Immature natural killer cell (primary cell): ENCODE data around the gene NIT1. TPM values are rescaled to one million over a fixed set of nuclear protein-coding genes. Genes with fewer than 3 reads are reported as not detected.

Experiments
- polyA plus RNA-seq, 3 donors: library from polyadenylated mRNA; unstranded; fragments of 300-500 nt; fragmentation: Illumina TruSeq; gene quantifications; one replicate each; pipeline ENCODE4 v1.2.3, GENCODE V29; 2021

Gene NIT1
- polyA plus RNA-seq, 3 donors from 2014 or later, result 17.3 to 21.9 (median 18.2) TPM

Other genes starting within 250 kb of the NIT1 start
- gene ITLN1, start 232.9 kb upstream of the NIT1 start, polyA plus RNA-seq, result under 1 TPM in 1 of 3 donors, not detected in 2; 0.77 TPM
- gene ITLN2, start 163.3 kb upstream of the NIT1 start, polyA plus RNA-seq, result not detected
- gene F11R, start 97.0 kb upstream of the NIT1 start, polyA plus RNA-seq, result 10 to 100 TPM; 11.5 to 53.2 (median 27.7) TPM
- 100 to 1,000 TPM; 229 to 385 (median 349) TPM for gene TSTD1, start 79.1 kb upstream of the NIT1 start, polyA plus RNA-seq
- 10 to 100 TPM in 1 of 3 donors, 1 to 10 TPM in 1, not detected in 1; 7.9 to 12.2 TPM for gene USF1, start 72.1 kb upstream of the NIT1 start, polyA plus RNA-seq
- 100 to 1,000 TPM in 2 of 3 donors, 10 to 100 TPM in 1; 98.0 to 265 (median 103) TPM for gene ARHGAP30, start 48.2 kb upstream of the NIT1 start, polyA plus RNA-seq
- not detected for gene NECTIN4, start 28.5 kb upstream of the NIT1 start, polyA plus RNA-seq
- under 1 TPM in 1 of 3 donors, not detected in 2; 0.59 TPM for gene KLHDC9, start 19.7 kb upstream of the NIT1 start, polyA plus RNA-seq
- gene PFDN2, start 68 bp upstream of the NIT1 start, polyA plus RNA-seq, result 10 to 100 TPM; 63.4 to 84.4 (median 83.0) TPM
- gene DEDD, start 14.6 kb downstream of the NIT1 start, polyA plus RNA-seq, result 10 to 100 TPM; 27.5 to 43.8 (median 42.2) TPM
- 100 to 1,000 TPM; 174 to 219 (median 186) TPM for gene UFC1, start 35.9 kb downstream of the NIT1 start, polyA plus RNA-seq
- 10 to 100 TPM in 2 of 3 donors, 1 to 10 TPM in 1; 9.0 to 25.5 (median 14.7) TPM for gene USP21, start 41.4 kb downstream of the NIT1 start, polyA plus RNA-seq
- 10 to 100 TPM; 18.2 to 30.1 (median 21.9) TPM for gene PPOX, start 48.3 kb downstream of the NIT1 start, polyA plus RNA-seq
- 10 to 100 TPM; 38.7 to 68.0 (median 49.6) TPM for gene B4GALT3, start 59.4 kb downstream of the NIT1 start, polyA plus RNA-seq
- gene ADAMTS4, start 80.9 kb downstream of the NIT1 start, polyA plus RNA-seq, result under 1 TPM in 2 of 3 donors, not detected in 1; 0.10 to 0.29 TPM
- gene NDUFS2, start 84.3 kb downstream of the NIT1 start, polyA plus RNA-seq, result 100 to 1,000 TPM in 1 of 3 donors, 10 to 100 TPM in 2; 59.6 to 117 (median 99.1) TPM
- gene FCER1G, start 97.2 kb downstream of the NIT1 start, polyA plus RNA-seq, result 1,000 to 10,000 TPM; 1,827 to 3,702 (median 3,300) TPM
- gene APOA2, start 105.5 kb downstream of the NIT1 start, polyA plus RNA-seq, result not detected
- gene TOMM40L, start 108.0 kb downstream of the NIT1 start, polyA plus RNA-seq, result 10 to 100 TPM in 2 of 3 donors, 1 to 10 TPM in 1; 7.9 to 11.3 (median 11.1) TPM
- gene NR1I3, start 120.1 kb downstream of the NIT1 start, polyA plus RNA-seq, result not detected
- not detected for gene PCP4L1, start 140.6 kb downstream of the NIT1 start, polyA plus RNA-seq
- gene MPZ, start 191.9 kb downstream of the NIT1 start, polyA plus RNA-seq, result not detected
- gene SDHC, start 196.3 kb downstream of the NIT1 start, polyA plus RNA-seq, result 100 to 1,000 TPM; 260 to 415 (median 324) TPM
- gene CFAP126, start 249.8 kb downstream of the NIT1 start, polyA plus RNA-seq, result not detected